ENCODE measurements around the gene ESX1. TPM values are rescaled to one million over a fixed set of nuclear protein-coding genes. Genes with fewer than 3 reads are reported as not detected.

The ESX1 gene
- polyA plus RNA-seq, 2 of the 4 experiments (the other 2 are of a cell fraction) = 0.05 TPM; not detected in 1

- TF ChIP-seq CTCF (IDR thresholded peaks at IDR 0.05) = peak; percentile 62
Observed at GRCh38 chrX:104270916-104271512, 16.3 kb upstream of the ESX1 start (continued).

GRCh38 chrX:104270212-104270611 lies 15.5 kb upstream of the ESX1 start:
- Histone ChIP-seq H3K27ac (no peak overlapping the region), H3K4me3 (no peak overlapping the region), H3K9me3 (no peaks in the 10 kb centered on the region), H3K4me1 (no peaks in the 10 kb centered on the region), H3K4me2 (peak overlapping the region; percentile 69; the same call in 1 of the 3 replicates)
- FAIRE-seq (no peak), ATAC-seq (peak; percentile 67 to 70; a peak in 5 of 6 replicates), DNase-seq (ENCODE audit: low read depth in 1 of 2, low spot score in 1 of 2) (no peak)
- ChIA-PET CTCF (interaction anchor here (0.8 to 1.7 kb wide), 12 partner anchors 8 to 83 kb away, joined by 3 to 9 read pairs (median 4); no protein-coding TSS in a partner anchor), POLR2A (interaction anchor here (0.6 kb wide), 1 partner anchor 29 kb away, joined by 3 read pairs; no protein-coding TSS in a partner anchor)
- TF ChIP-seq RAD21 (conservative IDR thresholded peaks at IDR 0.05 in 1 of 2, IDR thresholded peaks at IDR 0.05 in 1 of 2) = no peak
- TF ChIP-seq PBX3 (IDR thresholded peaks at IDR 0.05) = no peak
- no peak for TF ChIP-seq REST (IDR thresholded peaks at IDR 0.05)
- no peak for TF ChIP-seq CHD4 (IDR thresholded peaks at IDR 0.05; ENCODE audit: borderline replicate concordance)
- TF ChIP-seq CTCF (IDR thresholded peaks at IDR 0.05) = no peak
- no peak for TF ChIP-seq HES2 (IDR thresholded peaks at IDR 0.05)
- TF ChIP-seq FOSB (CRISPR knock-in tag; IDR thresholded peaks at IDR 0.05) = no peak
- TF ChIP-seq RARB (CRISPR knock-in tag; IDR thresholded peaks at IDR 0.05) = no peak
- TF ChIP-seq MYC (IDR thresholded peaks at IDR 0.05; ENCODE audit: borderline replicate concordance, low read length) = no peak
- TF ChIP-seq TFCP2L1 (CRISPR knock-in tag; IDR thresholded peaks at IDR 0.05) = no peak
- TF ChIP-seq JUN (IDR thresholded peaks at IDR 0.05) = no peak
- no peak for TF ChIP-seq EHF (CRISPR knock-in tag; IDR thresholded peaks at IDR 0.05)
- TF ChIP-seq ATOH8 (CRISPR knock-in tag; IDR thresholded peaks at IDR 0.05; ENCODE audit: low read depth) = no peak
- TF ChIP-seq PHF8 (IDR thresholded peaks at IDR 0.05; ENCODE audit: borderline replicate concordance, low read depth) = no peak
- TF ChIP-seq EHMT2 (IDR thresholded peaks at IDR 0.05; ENCODE audit: low read depth) = no peak
- no peak for TF ChIP-seq RFX5 (IDR thresholded peaks at IDR 0.05)
- no peak for TF ChIP-seq CBX8 (IDR thresholded peaks at IDR 0.05)
- TF ChIP-seq SREBF2 (IDR thresholded peaks at IDR 0.05) = no peak
- 66% methylated on average over 6 of the region's 6 CpGs for WGBS (ENCODE audit: missing lambda C conversion rate)
